ENCODE measurements around the gene TBX21.

- TF ChIP-seq CTCF (IDR thresholded peaks at IDR 0.05 in 8 of 11, conservative IDR thresholded peaks at IDR 0.05 in 3 of 11) (no peak), POLR2A (IDR thresholded peaks at IDR 0.05) (no peak), POLR2AphosphoS5 (IDR thresholded peaks at IDR 0.05) (peak in 1 of 3 donors; percentile 17)
Observed at GRCh38 chr17:47701608-47702007, 31.4 kb upstream of the TBX21 start.

Measured in spleen (tissue), 7 donors.